Esophagus squamous epithelium (tissue), 4 donors: ENCODE data around the gene UBC.

Experiments used
- CTCF ChIP-seq, 6 experiments: fragments of 450-650 bp in 4 of 6; fragments of 200-600 bp in 2 of 6; sonication (generic) in 2 of 6; IDR thresholded peaks; one replicate each; pipeline ENCODE4 v1.5.1; 2016 to 2019; ENCODE audit warnings: antibody characterized with exemption in 6 of 6, mild to moderate bottlenecking in 4 of 6, moderate library complexity in 4 of 6
- POLR2A ChIP-seq, 4 donors: fragments of 450-650 bp; IDR thresholded peaks; one replicate each; pipeline ENCODE4 v1.6.1; 2017; ENCODE audit warnings: antibody characterized with exemption in 4 of 4, mild to moderate bottlenecking in 4 of 4, moderate library complexity in 3 of 4

GRCh38 chr12:124862768-124863415, 51.6 kb downstream of the UBC start:
- TF ChIP-seq POLR2A (IDR thresholded peaks at IDR 0.05) (no peak), CTCF (IDR thresholded peaks at IDR 0.05) (no peak)
